Kasumi-1 (cell line): Measurements from ENCODE around the gene TMEM258.

ENCODE experiments used
- DNase-seq, 2 experiments: peaks; one replicate each; lab custom pipeline; 2025; lab: John Stamatoyannopoulos, UW

TMEM258 gene

DNA sequence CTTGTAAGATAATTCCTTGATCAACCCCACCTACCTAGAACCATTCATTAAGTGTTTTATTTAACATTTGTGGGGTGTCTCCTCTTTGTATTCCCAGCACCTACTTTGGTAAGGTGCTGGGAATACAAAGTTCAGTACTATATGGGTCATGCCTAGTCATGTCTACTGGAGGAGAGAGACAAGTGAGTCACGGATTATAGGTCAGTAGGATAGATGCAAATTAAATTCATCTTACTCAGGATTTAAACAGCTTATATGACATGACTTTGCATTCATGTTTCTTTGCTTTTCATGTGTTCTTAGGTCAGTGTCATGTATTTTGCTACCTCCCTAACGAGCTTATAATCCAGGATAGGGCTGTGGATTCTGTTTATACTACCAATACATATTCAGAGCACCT, 27.8 kb upstream of the TMEM258 start:
- no peak for DNase-seq

DNA sequence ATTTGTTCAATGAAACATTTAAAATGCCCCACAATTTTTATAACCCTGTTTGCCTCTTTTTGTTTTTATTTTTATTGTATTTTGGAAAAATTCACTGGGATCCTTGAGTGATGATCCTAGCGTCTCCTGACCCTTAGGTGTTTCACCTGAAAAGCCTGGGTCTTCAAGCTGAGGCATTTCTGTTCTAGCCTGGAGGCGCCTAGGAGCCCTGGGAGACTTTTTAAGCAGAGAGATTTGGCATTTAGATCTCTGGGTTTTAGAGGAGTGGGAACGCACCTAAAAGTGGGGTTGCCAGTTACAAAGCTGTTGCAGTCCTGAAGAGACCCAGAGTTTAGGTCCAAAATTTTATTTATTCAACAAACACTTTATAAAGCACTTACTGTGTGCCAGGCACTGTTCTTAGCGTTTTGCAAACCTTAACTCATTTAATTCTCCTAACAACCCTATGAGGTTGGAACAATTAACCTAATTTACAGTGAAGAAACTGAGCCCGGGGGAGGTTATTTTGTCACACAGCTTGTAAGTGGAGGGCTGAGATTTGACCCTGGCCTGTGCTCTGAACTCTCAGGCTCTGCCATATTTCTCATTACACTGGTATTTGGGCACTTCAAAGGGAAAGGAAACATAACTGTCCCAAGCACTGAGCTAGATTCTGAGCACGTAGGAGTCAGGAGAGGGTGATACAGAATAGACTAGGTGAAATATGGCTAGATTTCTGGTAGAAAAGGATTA, 25.2 kb upstream of the TMEM258 start:
- DNase-seq: no peak

DNA sequence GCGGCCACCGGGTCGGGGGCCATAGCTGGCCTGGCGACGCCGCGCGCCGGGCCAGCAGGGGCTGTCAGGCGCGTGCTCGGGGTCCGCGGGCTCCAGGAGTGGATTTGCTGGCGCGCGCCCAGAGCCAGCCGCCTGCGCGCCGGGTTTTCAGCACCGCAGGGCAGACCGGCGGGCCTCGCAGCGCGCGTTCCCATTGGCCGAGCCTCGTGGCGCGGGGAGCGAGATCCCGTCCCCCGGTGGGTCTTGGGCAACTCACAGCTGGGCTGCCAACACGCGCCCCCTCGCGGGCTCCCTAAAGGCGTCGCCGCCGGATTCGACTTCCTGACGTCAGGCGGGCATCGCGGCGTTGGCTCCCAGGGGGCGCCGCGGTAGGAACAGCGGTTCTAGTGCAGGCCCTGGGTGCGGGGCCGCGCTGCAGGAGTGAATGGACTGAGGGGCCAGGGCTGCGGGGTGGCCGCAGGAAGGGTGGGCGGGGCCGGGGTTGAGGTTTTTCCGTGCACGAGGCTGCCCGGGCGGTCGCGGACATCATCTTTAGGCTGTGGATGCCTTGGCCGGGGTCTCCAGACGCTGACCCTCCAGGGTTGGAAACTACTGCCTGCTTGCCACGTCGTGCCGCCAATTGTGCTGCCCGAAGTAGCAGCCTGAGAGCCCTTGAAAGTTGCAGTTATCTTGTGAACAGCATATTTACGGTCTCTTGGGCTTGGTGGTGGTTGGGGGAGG, 24.5 kb upstream of the TMEM258 start, which contains the start of gene FADS1:
TSS of gene FADS1 (minus strand) at position 268 of the 720 bp plus-strand sequence. CDS start at position 194, 74 bp downstream.
- DNase-seq: peak; percentile 91 to 92

DNA sequence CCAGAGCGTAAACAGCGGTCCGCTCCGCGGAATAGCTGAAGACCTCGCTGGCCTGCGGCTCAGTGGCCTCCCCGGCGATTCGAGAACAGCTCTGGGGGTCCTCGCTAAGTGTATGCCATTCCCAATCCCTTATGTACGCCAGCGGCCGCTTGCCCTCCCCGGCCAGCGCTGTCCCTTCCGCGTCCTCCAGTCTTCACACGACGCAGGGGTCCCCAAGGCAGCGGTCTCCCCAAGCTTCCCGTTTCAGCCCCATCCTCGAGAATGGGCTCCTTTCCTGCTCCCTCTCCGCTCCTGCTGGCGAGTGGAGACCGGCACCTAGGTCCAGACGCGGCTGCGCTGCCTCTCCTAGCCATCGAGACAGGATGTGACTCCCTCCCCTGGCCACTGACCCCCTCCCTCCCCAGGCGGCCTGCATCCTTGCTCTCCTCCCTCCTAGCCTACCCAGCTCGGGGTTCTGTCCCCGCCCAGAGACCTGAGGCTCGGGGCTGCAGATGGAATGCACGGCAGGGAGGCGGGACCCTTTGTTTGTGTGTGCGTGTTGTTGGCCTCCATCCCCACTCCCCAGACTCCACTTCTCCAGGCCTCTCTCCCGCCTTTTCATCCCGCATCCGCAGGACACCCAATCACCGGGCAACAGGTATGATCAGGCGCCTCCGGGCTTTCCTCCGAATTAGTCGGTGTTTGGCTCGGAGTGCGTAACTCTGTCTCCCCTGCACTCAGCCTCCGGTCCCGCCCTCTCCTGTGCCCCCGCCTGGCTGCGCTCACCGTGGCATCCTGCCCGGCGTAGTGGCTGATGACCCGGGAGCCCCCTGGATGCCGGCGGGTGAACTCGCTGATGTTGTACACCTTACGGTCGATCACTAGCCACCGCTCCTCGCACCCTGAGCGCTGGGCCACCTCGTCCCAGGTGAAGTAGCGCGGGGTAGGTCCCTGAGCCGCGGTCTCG, 23.7 kb upstream of the TMEM258 start:
- DNase-seq: peak; percentile 27 to 49

DNA sequence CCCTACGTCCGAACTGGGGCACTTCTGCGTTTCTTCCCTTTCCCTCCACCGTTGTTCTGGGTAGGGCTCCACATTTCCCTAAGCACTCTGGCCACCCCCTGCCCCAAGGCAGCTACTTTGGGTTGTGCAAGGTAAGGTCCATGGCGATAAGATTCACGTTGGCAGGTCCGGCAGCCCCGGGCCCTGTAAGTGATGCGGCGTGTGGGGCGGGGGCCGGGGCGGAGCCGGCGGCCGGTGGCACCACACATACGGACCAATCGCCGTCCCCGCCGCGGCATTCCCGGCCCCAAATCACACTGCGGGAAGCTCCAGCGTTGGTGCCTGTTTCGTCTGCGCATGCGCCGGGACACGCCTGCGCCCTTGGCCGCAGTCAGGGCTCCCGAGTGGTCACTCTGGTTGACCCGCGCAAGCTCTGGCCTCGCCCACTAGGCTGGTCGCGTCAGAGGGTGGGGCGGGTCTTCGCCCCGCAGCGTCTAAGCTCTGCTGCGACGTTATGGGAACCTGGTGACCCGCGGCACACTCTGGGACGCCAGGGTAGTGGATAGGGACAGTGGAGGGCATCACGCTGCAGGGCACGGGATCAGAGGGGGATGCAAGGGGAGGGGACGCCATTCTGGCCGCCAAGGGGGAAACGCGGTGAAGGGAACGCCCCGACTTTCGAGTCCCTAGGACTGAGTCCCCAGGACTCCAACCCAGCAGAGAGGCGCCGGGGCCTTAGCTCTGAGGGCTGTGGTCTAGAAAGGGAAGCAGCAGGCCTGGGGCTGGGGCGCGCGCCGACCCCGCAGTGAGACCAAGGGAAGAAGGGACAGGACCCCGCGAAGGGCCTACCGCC, 22.8 kb upstream of the TMEM258 start:
- DNase-seq: peak; percentile 62 to 66

DNA sequence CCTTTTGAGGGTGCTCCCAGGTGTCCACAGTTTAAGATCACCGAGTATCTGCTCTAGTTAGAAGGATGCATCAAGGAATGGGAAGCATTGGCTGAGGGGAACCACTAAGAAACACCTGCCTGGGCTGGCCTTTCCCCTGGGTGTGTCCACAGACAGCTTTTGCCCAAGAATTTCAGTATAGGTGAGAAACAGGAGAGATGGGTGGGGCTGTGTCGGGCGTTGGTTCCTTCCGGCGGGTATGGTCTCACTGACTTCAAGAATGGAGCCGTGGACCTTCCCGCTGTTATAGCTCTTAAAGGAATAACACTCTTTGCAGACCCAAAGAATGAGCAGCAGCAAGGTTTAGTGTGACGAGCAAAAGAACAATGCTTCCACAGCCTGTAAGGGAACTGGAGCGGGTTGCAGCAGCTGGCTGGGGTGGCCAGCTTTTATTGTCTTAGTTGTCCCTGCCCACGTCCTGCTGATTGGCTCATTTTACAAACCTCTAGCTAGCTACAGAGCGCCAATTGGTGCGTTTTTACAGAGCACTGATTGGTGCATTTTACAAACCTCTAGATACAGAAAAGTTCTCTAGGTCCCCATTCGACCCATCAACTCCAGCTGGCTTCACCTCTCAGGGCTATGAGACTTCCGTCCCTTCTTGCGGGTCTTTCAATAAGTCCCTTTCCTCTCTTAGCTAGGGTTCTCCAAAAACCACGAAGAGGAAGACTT, 22.0 kb upstream of the TMEM258 start:
- peak; percentile 45 to 50 for DNase-seq

DNA sequence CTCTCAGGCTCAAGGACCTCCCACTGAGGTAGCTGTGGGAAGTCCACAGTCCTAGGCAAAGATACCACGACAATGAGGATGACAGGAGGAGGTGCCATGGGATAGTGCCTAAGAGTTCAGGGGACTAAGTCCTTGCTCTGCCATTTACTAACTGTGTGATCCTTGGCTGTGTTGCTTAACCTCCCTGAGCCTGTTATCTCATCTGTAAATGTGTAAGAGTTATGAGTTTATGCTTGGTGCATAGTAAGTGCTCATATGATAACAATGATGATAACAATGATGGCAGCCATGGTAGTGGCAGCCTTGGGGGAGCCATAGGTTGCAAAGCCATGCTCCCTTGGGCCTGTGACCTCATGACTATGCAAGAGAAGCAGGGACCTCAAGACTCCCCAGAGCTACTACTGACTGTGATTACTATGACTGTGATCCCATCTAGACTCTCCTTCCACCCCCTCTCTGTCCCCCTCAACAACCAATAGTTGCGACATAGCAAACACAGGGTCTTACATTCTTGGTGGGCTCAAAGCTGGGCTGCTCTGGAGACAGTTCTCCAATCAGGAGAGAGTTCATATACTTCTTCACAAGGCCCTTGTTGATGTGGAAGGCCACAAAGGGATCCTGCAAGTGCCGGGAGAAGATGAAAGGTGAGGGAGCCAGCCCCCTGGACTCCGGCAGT, 20.5 kb upstream of the TMEM258 start:
- no peak for DNase-seq

DNA sequence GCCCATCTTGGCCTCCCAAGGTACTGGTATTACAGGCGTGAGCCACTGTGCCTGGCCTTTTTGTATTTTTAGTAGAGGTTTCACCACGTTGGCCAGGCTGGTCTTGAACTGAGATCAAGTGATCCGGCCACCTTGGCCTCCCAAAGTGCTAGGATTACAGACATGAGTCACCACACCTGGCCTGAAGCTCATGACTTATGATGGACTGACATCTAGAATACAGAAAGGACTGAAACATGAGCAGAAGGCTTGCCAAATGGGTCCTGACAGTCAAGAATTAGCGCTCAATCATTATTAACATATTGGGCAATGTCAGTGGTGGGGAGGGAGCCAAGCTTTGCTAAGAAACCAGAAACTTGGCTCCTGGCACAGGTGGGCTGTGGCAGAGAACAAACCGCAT, 19.4 kb upstream of the TMEM258 start:
- DNase-seq: no peak

DNA sequence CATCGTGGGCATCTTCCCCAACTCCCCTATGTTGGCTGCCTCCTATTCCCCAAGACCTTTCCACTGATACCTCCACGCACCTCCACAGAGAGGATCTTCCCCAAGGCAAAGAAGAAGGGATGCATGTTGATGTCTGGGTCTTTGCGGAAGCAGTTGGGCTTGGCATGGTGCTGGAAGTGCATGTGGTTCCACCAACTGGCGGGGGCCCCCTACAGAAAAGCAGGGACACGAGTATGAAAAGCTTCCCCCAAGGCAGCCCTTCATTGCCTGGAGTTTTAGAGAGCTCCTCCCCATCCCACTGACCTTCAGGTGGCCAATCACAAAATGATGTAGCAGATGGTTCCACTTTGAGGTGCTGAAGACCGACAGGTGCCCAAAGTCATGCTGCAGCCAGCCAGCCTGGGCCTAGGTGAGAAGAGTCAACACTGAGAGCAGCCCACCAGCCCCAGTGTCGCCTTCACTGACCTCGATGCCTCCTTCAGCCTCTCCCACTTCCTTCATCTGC, 18.3 kb upstream of the TMEM258 start:
- no peak for DNase-seq

DNA sequence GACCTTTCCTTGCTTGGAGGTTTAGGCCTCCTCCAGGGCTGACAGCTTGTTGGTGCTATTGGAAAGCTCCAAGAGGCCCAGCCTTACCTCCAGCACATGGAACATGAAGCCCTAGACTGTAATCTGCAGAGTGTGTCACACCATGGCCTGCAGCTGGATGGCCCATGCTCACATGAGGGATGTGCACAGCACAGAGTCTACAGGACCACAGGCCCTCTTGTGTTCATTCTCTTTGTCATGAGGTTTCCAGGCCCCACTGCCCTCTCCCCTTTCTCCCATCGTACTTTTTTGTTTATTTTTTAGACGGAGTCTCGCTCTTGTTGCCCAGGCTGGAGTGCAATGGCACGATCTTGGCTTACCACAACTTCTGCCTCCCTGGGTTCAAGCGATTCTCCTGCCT, 14.4 kb upstream of the TMEM258 start:
- DNase-seq: no peak

DNA sequence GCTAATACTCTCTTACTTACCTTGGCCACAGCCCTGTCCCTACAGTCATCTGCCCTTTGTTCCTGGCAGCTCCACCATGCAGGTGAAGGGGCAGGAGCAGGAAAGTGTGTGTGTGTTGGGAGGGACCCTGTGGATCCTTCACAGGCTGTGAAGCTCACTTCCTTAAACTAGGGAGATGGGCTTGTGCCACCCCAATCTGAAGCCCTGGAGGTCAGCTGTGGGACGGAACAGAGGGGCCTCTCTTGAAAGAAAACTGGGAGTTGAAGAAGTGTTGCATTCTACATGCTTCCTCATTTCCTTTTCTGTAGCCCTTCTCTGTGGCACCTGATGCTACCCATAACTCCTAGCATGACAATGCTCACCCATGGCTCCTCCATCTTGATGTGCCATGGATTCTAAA, 12.7 kb upstream of the TMEM258 start:
- DNase-seq: peak in 1 of 2 experiments; percentile 16

DNA sequence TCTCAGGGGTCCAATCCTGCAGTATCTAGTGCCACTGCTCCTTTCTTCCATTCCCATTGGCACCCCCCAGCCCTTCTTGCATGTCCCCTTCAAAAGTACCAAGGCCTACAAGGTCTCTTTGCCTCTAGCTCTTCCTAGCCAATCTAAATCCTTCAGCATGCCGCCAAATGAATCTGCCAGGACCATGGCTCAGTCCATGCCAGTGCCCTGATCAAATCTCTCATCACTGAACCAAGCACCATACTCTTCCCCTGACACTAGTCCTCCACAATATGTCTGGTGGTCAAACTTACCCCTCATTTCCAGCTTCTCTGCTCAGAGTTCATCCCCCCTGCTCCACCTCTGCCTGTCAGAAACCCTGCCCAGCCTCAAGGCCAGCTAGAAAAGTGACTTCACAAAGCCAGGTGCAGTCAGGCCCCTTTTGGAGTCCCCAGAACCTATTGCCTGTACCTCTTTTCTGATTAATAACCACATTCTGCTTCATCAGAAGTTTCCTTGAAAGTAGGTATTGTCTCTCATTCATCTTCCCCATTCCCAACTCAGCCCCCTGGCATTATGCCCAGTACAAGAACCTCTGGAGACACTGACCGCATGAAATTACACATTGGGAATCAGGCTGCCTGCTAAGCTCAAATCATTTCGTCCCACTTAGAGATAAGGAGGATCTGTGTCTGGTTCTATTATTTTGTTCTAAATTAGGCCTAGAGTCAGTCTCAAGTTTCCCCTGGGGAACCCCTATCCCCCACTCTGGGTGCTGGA, 11.7 kb upstream of the TMEM258 start:
- DNase-seq: no peak

DNA sequence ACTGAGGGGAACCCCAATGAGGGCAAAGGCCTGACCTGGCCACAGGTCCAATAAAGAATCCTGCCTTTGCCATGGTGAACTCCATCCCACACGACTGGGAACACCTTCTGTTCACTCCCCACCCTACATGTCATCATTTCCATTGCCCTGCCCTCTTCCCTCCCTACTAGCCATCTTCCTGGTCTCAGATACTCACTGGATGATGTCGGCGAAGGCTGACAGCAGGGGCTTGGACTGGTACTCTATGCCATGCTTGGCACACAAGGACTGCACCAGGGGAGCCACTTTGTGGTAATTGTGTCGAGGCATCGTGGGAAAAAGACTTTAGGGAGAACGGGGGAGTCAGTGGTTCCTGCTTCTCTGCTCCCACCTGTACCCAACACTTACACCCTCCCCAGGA, 10.2 kb upstream of the TMEM258 start:
- no peak for DNase-seq

DNA sequence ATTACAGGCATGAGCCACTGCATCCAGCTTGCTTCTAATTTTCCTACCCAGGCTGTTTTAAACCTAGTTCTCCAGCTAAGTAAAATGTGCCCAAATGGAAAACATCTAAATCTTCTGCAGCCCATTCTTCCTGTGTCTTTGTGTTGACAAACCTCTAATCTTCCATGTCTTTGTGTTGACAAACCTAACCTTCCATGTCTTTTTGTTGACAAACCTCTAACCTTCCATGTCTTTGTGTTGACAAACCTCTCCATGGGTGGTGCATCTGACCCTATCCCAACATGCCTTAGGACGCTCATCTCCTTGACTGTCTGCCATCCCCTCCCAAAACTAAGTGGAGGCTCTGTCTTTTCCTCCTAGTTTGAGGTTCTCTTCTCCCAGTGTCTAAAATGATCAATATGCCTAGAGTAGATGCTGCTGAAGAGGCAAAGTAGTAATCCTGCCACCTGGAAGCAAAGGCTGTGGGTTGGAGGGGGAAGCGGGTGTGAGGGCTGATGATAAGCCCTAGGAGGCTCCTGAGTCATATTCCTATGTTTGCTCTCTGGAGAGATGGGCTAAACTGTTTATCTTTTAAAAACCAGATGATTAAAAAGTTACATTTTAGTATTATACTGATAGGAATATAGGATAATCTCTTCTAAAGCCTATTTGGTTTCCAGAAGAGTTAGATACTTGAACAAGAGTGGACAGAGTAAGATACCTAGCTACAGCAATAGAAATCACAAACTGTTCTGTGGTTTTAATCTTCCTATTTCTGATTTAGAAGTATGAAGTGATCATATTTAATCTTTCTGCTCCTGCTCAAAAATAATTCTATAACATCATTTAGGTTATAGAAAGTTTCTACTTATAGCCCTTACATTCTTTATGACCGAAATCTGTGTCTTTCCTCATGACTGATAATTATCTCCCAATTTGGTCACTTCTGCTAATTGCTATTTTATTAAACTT, 8.2 kb upstream of the TMEM258 start:
- DNase-seq: no peak

DNA sequence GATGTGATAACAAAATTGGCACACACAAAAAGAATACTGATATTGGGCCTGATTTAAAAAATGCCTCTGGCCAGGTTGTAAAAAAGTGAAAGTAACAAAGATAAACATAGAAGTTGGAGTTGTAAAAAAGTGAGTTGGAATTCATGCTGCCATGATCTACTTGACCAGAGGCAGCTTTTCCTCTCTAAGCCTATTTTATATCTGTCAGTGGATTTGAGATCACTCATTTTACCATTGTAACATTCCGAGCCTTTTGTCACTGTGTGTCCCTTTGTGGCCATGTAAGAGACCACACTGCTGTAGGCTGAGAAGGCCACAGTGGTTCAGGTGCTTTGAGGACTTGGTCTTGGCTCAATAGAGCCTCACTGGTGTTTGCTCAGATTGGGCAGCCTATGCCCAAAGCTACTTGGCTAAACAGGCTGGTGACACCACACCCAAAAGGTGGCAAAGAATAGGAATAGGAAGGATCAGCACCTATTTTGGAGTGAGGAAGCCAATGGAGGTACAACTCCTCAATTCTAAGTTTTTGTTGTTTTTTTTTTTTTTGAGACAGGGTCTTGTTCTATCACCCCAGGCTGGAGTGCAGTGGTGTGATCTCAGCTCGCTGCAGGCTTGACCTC, 7.4 kb upstream of the TMEM258 start:
- DNase-seq: no peak

DNA sequence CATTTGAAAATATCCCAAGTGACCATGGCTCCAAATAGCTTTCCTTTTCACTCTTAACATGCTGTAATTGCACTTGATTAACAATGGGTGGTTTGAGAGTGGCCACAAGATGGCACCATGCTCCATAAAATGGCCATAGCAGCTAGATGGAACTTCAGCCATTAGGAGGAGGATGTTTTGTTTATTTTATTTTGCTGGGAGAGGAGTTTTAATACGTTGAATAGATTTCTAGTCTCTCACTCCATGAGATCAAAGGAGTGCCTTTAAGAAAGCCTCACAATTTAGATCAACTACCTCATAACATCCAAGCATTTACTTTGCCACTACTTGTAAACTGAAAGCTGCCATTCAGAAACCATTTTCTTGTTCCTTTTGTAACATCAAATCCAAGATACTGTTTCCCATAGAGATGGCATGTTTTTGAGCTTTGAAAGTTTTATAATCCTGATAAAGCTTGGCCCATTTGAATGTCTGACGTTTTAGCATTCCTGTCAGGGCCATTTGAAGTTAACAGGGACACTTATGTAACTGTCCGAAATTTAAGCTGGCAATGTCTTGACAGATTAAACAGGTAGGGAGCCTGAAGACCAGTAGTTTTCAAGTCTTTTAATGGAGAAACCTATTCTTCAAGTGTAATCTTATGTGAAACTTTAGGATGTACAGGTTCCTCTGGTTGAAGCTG, 5.0 kb upstream of the TMEM258 start:
- peak; percentile 65 to 90 for DNase-seq
